D721Med (cell line): Measurements from ENCODE around the gene PAX2.

Experiments used
- DNase-seq: peaks from one replicate; pipeline ENCODE4 v3.0.0; 2011; ENCODE audit warnings: low spot score; ENCODE audit not compliant: insufficient read length
- FAIRE-seq: peaks from 2 replicates; lab custom pipeline; 2011; peaks lifted over from hg19 to GRCh38; lab: Jason Lieb, UNC
- CTCF ChIP-seq: IDR thresholded peaks from 2 replicates; pipeline ENCODE4 v1.5.1; 2012; ENCODE audit warnings: mild to moderate bottlenecking, control low read depth; ENCODE audit not compliant: insufficient read depth; ENCODE audit errors: missing control alignments

PAX2 gene

GRCh38 chr10:100750291-100751210 is 5.2 kb downstream of the PAX2 start:
- FAIRE-seq: no peak
- no peak for TF ChIP-seq CTCF
- DNase-seq: no peak

GRCh38 chr10:100751211-100751933 is 6.0 kb downstream of the PAX2 start:
- TF ChIP-seq CTCF: no peak
- DNase-seq: no peak
- FAIRE-seq: no peak

- TF ChIP-seq CTCF: no peak
- no peak for FAIRE-seq
These were observed 10.4 kb downstream of the PAX2 start for GRCh38 chr10:100755821-100756220.

GRCh38 chr10:100759331-100759730 is 13.9 kb downstream of the PAX2 start:
- FAIRE-seq (no peak), DNase-seq (no peak)
- TF ChIP-seq CTCF: no peak

More at GRCh38 chr10:100755821-100756220, 10.4 kb downstream of the PAX2 start:
- DNase-seq: no peak

GRCh38 chr10:100760726-100761125 is 15.3 kb downstream of the PAX2 start:
- DNase-seq (no peak), FAIRE-seq (no peak)
- no peak for TF ChIP-seq CTCF

- FAIRE-seq: no peak
- no peak for DNase-seq
- no peak for TF ChIP-seq CTCF
These were observed 15.8 kb downstream of the PAX2 start for GRCh38 chr10:100761191-100761590.
